ENCODE results near the gene UFM1. TPM values are rescaled to one million over a fixed set of nuclear protein-coding genes. Genes with fewer than 3 reads are reported as not detected.

The UFM1 gene
- total and polyA plus RNA-seq, 4 donors = 40.2 to 106 (median 47.3) TPM

DNA sequence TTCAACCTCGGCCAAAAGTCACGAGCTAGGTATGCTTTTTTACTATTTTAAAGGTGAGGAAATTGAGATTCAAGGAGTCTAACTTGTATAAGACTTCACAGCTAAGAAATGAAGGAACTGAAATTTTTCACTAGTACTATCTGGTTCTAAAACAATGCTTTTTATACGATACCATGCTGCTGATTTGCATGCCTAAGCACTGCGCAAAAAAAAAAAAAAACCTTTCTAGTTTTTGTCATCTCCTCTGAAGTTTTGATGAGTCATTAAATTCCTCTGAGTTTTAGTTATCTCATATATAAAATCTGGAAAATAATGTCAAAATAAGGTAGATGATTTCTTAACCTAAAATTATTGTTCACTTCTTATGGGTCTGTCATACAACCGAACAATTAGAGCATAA, 28.0 kb upstream of the UFM1 start:
- no peak for DNase-seq
- no peak overlapping the region for H3K9ac ChIP-seq (ENCODE audit: insufficient read depth in 1 of 2, low read length in 2 of 2)
- 77 to 95% methylated on average over 5 of the region's 5 CpGs for WGBS, 2 donors
- TF ChIP-seq, protein P1, sequence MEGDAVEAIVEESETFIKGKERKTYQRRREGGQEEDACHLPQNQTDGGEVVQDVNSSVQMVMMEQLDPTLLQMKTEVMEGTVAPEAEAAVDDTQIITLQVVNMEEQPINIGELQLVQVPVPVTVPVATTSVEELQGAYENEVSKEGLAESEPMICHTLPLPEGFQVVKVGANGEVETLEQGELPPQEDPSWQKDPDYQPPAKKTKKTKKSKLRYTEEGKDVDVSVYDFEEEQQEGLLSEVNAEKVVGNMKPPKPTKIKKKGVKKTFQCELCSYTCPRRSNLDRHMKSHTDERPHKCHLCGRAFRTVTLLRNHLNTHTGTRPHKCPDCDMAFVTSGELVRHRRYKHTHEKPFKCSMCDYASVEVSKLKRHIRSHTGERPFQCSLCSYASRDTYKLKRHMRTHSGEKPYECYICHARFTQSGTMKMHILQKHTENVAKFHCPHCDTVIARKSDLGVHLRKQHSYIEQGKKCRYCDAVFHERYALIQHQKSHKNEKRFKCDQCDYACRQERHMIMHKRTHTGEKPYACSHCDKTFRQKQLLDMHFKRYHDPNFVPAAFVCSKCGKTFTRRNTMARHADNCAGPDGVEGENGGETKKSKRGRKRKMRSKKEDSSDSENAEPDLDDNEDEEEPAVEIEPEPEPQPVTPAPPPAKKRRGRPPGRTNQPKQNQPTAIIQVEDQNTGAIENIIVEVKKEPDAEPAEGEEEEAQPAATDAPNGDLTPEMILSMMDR (IDR thresholded peaks at IDR 0.05; ENCODE audit: control extremely low read depth, extremely low read depth) = no peak
- H3K4me3 ChIP-seq = no peak overlapping the region
- no peak for ATAC-seq (ENCODE audit: insufficient read depth, low FRiP score)
- H3K27ac ChIP-seq (ENCODE audit: low read depth in 1 of 2, low read length in 1 of 2) = no peak overlapping the region
- no peaks in the 10 kb centered on the region for H3K36me3 ChIP-seq (ENCODE audit: control insufficient read depth in 4 of 4, insufficient read depth in 4 of 4, low read length in 4 of 4)
- H3K4me1 ChIP-seq (ENCODE audit: control insufficient read depth in 5 of 5, insufficient read depth in 5 of 5, low read length in 5 of 5) = no peaks in the 10 kb centered on the region
- H3K9me3 ChIP-seq (ENCODE audit: control insufficient read depth in 4 of 4, insufficient read depth in 3 of 4, low read length in 3 of 4) = no peaks in the 10 kb centered on the region
- H3K27me3 ChIP-seq (ENCODE audit: control insufficient read depth in 3 of 3, insufficient read depth in 3 of 3, low read length in 2 of 3) = no peaks in the 10 kb centered on the region

DNA sequence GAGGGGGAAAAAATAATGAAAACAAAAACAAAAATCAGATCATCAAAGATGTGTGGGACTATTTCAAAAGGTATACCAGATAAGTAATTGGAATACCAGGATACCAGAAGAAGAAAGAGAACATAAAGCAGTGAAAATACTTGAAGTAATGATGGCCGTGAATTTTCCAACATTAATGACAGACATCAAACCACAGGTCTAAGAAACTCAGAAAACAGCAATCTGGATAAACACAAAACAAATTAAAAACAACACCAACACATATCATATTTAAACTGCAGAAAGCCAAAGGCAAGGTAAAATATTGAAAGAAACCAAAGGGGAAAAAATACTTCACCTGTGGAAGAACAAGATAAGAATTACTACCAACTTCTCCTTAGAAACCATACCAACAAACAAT, 24.2 kb upstream of the UFM1 start:
- WGBS, 2 donors = 96 to 100% methylated on average over 1 of the region's 1 CpG
- no peak for DNase-seq
- Histone ChIP-seq H3K9me3 (ENCODE audit: control insufficient read depth in 4 of 4, insufficient read depth in 3 of 4, low read length in 3 of 4) (no peaks in the 10 kb centered on the region), H3K27me3 (ENCODE audit: control insufficient read depth in 3 of 3, insufficient read depth in 3 of 3, low read length in 2 of 3) (no peaks in the 10 kb centered on the region), H3K36me3 (ENCODE audit: control insufficient read depth in 4 of 4, insufficient read depth in 4 of 4, low read length in 4 of 4) (no peaks in the 10 kb centered on the region), H3K4me3 (no peak overlapping the region), H3K27ac (ENCODE audit: low read depth in 1 of 2, low read length in 1 of 2) (no peak overlapping the region), H3K9ac (ENCODE audit: insufficient read depth in 1 of 2, low read length in 2 of 2) (no peak overlapping the region), H3K4me1 (ENCODE audit: control insufficient read depth in 5 of 5, insufficient read depth in 5 of 5, low read length in 5 of 5) (no peaks in the 10 kb centered on the region)
- TF ChIP-seq, protein P1 (IDR thresholded peaks at IDR 0.05; ENCODE audit: control extremely low read depth, extremely low read depth) = no peak
- ATAC-seq (ENCODE audit: insufficient read depth, low FRiP score) = no peak

GRCh38 chr13:38328699-38329098, 21.0 kb upstream of the UFM1 start:
- Histone ChIP-seq H3K27ac (ENCODE audit: low read depth in 1 of 2, low read length in 1 of 2) (no peak overlapping the region), H3K27me3 (ENCODE audit: control insufficient read depth in 3 of 3, insufficient read depth in 3 of 3, low read length in 2 of 3) (no peaks in the 10 kb centered on the region), H3K9me3 (ENCODE audit: control insufficient read depth in 4 of 4, insufficient read depth in 3 of 4, low read length in 3 of 4) (no peaks in the 10 kb centered on the region), H3K4me1 (ENCODE audit: control insufficient read depth in 5 of 5, insufficient read depth in 5 of 5, low read length in 5 of 5) (no peaks in the 10 kb centered on the region), H3K4me3 (no peak overlapping the region), H3K36me3 (ENCODE audit: control insufficient read depth in 4 of 4, insufficient read depth in 4 of 4, low read length in 4 of 4) (no peaks in the 10 kb centered on the region), H3K9ac (ENCODE audit: insufficient read depth in 1 of 2, low read length in 2 of 2) (no peak overlapping the region)
- 76 to 78% methylated on average over 2 of the region's 2 CpGs for WGBS, 2 donors
- ATAC-seq (ENCODE audit: insufficient read depth, low FRiP score) = no peak
- DNase-seq = no peak
- TF ChIP-seq, protein P1 (IDR thresholded peaks at IDR 0.05; ENCODE audit: control extremely low read depth, extremely low read depth) = no peak

DNA sequence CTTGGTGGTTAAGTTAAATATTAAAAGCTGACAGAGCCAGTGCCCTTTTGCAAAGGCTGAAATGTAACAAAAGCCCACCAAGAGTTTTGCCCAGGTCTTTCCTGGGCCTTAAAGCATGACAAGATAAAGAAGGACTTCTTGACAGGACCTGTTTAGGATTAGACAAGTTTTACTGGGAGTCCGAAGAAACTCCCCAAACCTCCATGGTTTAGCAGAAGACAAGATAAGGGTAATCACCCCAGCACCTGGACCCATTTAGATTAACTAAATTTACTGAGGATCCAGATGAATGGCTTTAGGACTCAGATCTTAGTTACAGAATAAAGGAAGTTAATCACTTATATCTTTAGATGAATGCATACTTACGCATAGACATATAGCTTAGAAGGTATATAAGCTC, 14.8 kb upstream of the UFM1 start:
- ATAC-seq (ENCODE audit: insufficient read depth, low FRiP score) (no peak), DNase-seq (no peak)
- WGBS, 2 donors = 95 to 96% methylated on average over 2 of the region's 2 CpGs
- no peaks in the 10 kb centered on the region for H3K27me3 ChIP-seq (ENCODE audit: control insufficient read depth in 3 of 3, insufficient read depth in 3 of 3, low read length in 2 of 3)
- no peaks in the 10 kb centered on the region for H3K9me3 ChIP-seq (ENCODE audit: control insufficient read depth in 4 of 4, insufficient read depth in 3 of 4, low read length in 3 of 4)
- H3K4me3 ChIP-seq = no peak overlapping the region
- TF ChIP-seq, protein P1 (IDR thresholded peaks at IDR 0.05; ENCODE audit: control extremely low read depth, extremely low read depth) = no peak
- H3K27ac ChIP-seq (ENCODE audit: low read depth in 1 of 2, low read length in 1 of 2) = no peak overlapping the region
- no peaks in the 10 kb centered on the region for H3K4me1 ChIP-seq (ENCODE audit: control insufficient read depth in 5 of 5, insufficient read depth in 5 of 5, low read length in 5 of 5)
- H3K9ac ChIP-seq (ENCODE audit: insufficient read depth in 1 of 2, low read length in 2 of 2) = no peak overlapping the region
- H3K36me3 ChIP-seq (ENCODE audit: control insufficient read depth in 4 of 4, insufficient read depth in 4 of 4, low read length in 4 of 4) = no peaks in the 10 kb centered on the region

All from lung (tissue), 12 donors.